H1 (cell line): ENCODE results near the gene PAAF1. TPM values are rescaled to one million over a fixed set of nuclear protein-coding genes. Genes with fewer than 3 reads are reported as not detected.

Source experiments
- CTCF ChIA-PET: fragments of 300-600 bp; sonication (Branson Sonifier 250); formaldehyde crosslinking; loops from one replicate; lab custom pipeline; 2021; ENCODE audit not compliant: partially characterized antibody; lab: Charles Lee
- POLR2A ChIA-PET: fragments of 300-600 bp; sonication (Branson Sonifier 250); formaldehyde crosslinking; loops from one replicate; lab custom pipeline; 2021; ENCODE audit warnings: inconsistent platforms; ENCODE audit not compliant: partially characterized antibody; lab: Charles Lee
- DNase-seq, 2 experiments: peaks; one replicate each; pipeline versions ENCODE4 v3.0.0 to v3.0.0-alpha.2; 2010 to 2022; ENCODE audit warnings: low spot score in 2 of 2, low read depth in 1 of 2, mixed read lengths in 1 of 2
- FAIRE-seq: peaks from 2 replicates; lab custom pipeline; 2011; peaks lifted over from hg19 to GRCh38; lab: Jason Lieb, UNC
- H2AFZ ChIP-seq: 2 replicates; pipeline ENCODE4 v1.8.1; 2012; ENCODE audit warnings: low read length, inconsistent platforms
- H2AK5ac ChIP-seq: 2 replicates; pipeline ENCODE4 v1.6.1; 2013; ENCODE audit warnings: low read depth, low read length
- H2BK120ac ChIP-seq: replicated peaks from 2 replicates; pipeline ENCODE3; 2013; ENCODE audit warnings: low read depth, low read length, inconsistent platforms
- H2BK12ac ChIP-seq: 2 replicates; pipeline ENCODE4 v1.6.1; 2013; ENCODE audit warnings: low read depth, low read length
- H2BK15ac ChIP-seq: 2 replicates; pipeline ENCODE4 v1.6.1; 2013; ENCODE audit warnings: low read length
- H2BK20ac ChIP-seq: 2 replicates; pipeline ENCODE4 v1.6.1; 2013; ENCODE audit warnings: low read length
- H2BK5ac ChIP-seq: 2 replicates; pipeline ENCODE4 v1.6.1; 2013; ENCODE audit warnings: low read depth, low read length
- H3K14ac ChIP-seq: 2 replicates; pipeline ENCODE4 v1.6.1; 2013; ENCODE audit warnings: inconsistent platforms; ENCODE audit not compliant: insufficient read length
- H3K18ac ChIP-seq: 2 replicates; pipeline ENCODE4 v1.6.1; 2013; ENCODE audit warnings: low read length; ENCODE audit errors: extremely low read depth
- H3K23ac ChIP-seq: 2 replicates; pipeline ENCODE4 v1.6.1; 2013; ENCODE audit warnings: inconsistent platforms; ENCODE audit not compliant: insufficient read length
- H3K23me2 ChIP-seq: 2 replicates; pipeline ENCODE4 v1.6.1; 2013; ENCODE audit warnings: low read depth, low read length
- H3K27ac ChIP-seq: 2 replicates; pipeline ENCODE4 v1.6.1; 2011; ENCODE audit warnings: low read depth, low read length, inconsistent platforms
- H3K27me3 ChIP-seq, 4 experiments: replicated peaks in 1 of 4; 1 replicate in 1 of 4; 2 replicates in 3 of 4; pipeline versions ENCODE4 v1.6.1 to v1.8.1; 2011 to 2013; ENCODE audit warnings: low read length in 3 of 4, mild to moderate bottlenecking in 3 of 4, inconsistent platforms in 2 of 4, mixed read lengths in 2 of 4, moderate library complexity in 1 of 4; ENCODE audit not compliant: control insufficient read depth in 3 of 4, insufficient read depth in 3 of 4; ENCODE audit errors: extremely low read depth in 1 of 4
- H3K36me3 ChIP-seq, 4 experiments: 2 replicates each; pipeline versions ENCODE4 v1.6.1 to v1.8.1; 2011 to 2013; ENCODE audit warnings: mild to moderate bottlenecking in 4 of 4, low read length in 3 of 4, moderate library complexity in 2 of 4, control low read depth in 1 of 4, inconsistent platforms in 1 of 4; ENCODE audit not compliant: insufficient read depth in 4 of 4, control insufficient read depth in 2 of 4
- H3K4ac ChIP-seq: replicated peaks from 2 replicates; pipeline ENCODE3; 2013; ENCODE audit warnings: low read length, low read depth, mixed read lengths, inconsistent platforms; ENCODE audit not compliant: insufficient read length
- H3K4me1 ChIP-seq, 4 experiments: replicated peaks in 1 of 4; 1 replicate in 1 of 4; 2 replicates in 3 of 4; pipeline versions ENCODE4 v1.6.1 to v1.8.1; 2011 to 2013; ENCODE audit warnings: low read length in 3 of 4, inconsistent platforms in 2 of 4, mixed read lengths in 1 of 4; ENCODE audit not compliant: insufficient read depth in 4 of 4, control insufficient read depth in 3 of 4
- H3K4me2 ChIP-seq, 2 experiments: 2 replicates each; pipeline versions ENCODE4 v1.6.1 to v1.8.1; 2011 to 2013; ENCODE audit warnings: low read depth in 2 of 2, low read length in 2 of 2, control low read depth in 1 of 2, inconsistent platforms in 1 of 2, mild to moderate bottlenecking in 1 of 2; ENCODE audit not compliant: insufficient read depth in 1 of 2
- H3K4me3 ChIP-seq, 4 experiments: fragments of 200-600, 300-600 bp in 1 of 4; sonication (generic), shearing (Covaris generic), sonication (Bioruptor Twin) in 1 of 4; 2 replicates each; pipeline versions ENCODE4 v1.5.1 to v1.8.1; 2011 to 2016; ENCODE audit warnings: low read length in 4 of 4, low read depth in 3 of 4, control low read depth in 2 of 4, inconsistent platforms in 2 of 4, mild to moderate bottlenecking in 2 of 4, mixed read lengths in 1 of 4, moderate library complexity in 1 of 4; ENCODE audit not compliant: insufficient read depth in 2 of 4; ENCODE audit errors: extremely low read depth in 1 of 4
- H3K56ac ChIP-seq: replicated peaks from 2 replicates; pipeline ENCODE3; 2013; ENCODE audit warnings: low read depth, mild to moderate bottlenecking, mixed read lengths, low read length, inconsistent platforms; ENCODE audit not compliant: insufficient read length
- H3K79me1 ChIP-seq: 2 replicates; pipeline ENCODE4 v1.6.1; 2013; ENCODE audit warnings: low read depth, low read length, control low read depth
- H3K79me2 ChIP-seq, 2 experiments: 2 replicates each; pipeline versions ENCODE4 v1.6.1 to v1.8.1; 2012 to 2013; ENCODE audit warnings: low read length in 2 of 2, mild to moderate bottlenecking in 2 of 2, inconsistent platforms in 1 of 2; ENCODE audit not compliant: insufficient read depth in 2 of 2, control insufficient read depth in 1 of 2
- H3K9ac ChIP-seq, 4 experiments: replicated peaks in 1 of 4; 1 replicate in 1 of 4; 2 replicates in 3 of 4; pipeline versions ENCODE4 v1.6.1 to v1.8.1; 2011 to 2013; ENCODE audit warnings: low read depth in 3 of 4, low read length in 3 of 4, control low read depth in 2 of 4, mild to moderate bottlenecking in 2 of 4, moderate library complexity in 2 of 4, inconsistent platforms in 1 of 4; ENCODE audit errors: extremely low read depth in 1 of 4
- H3K9me3 ChIP-seq, 2 experiments: 2 replicates each; pipeline versions ENCODE4 v1.6.1 to v1.8.1; 2012 to 2013; ENCODE audit warnings: mild to moderate bottlenecking in 2 of 2, moderate library complexity in 2 of 2, control low read depth in 1 of 2, inconsistent platforms in 1 of 2, low read depth in 1 of 2, low read length in 1 of 2, mixed read lengths in 1 of 2; ENCODE audit not compliant: insufficient read depth in 2 of 2
- H4K20me1 ChIP-seq, 2 experiments: replicated peaks in 1 of 2; 2 replicates each; pipeline versions ENCODE3 to v1.8.1; 2011 to 2013; ENCODE audit warnings: inconsistent platforms in 2 of 2, low read length in 2 of 2, mild to moderate bottlenecking in 1 of 2; ENCODE audit not compliant: insufficient read depth in 2 of 2, control insufficient read depth in 1 of 2
- H4K5ac ChIP-seq: 2 replicates; pipeline ENCODE4 v1.6.1; 2013; ENCODE audit warnings: low read length, low read depth, mixed read lengths, inconsistent platforms; ENCODE audit not compliant: insufficient read length
- H4K8ac ChIP-seq: 2 replicates; pipeline ENCODE4 v1.8.0; 2013; ENCODE audit warnings: mild to moderate bottlenecking, moderate library complexity, low read length, inconsistent platforms; ENCODE audit not compliant: insufficient read depth; ENCODE audit errors: extremely low read depth
- H4K91ac ChIP-seq: replicated peaks from 2 replicates; pipeline ENCODE3; 2013; ENCODE audit warnings: low read length, mixed read lengths, inconsistent platforms; ENCODE audit not compliant: insufficient read length
- CTBP2 ChIP-seq: IDR thresholded peaks from 2 replicates; pipeline ENCODE4 v1.7.0; 2011; ENCODE audit warnings: borderline replicate concordance, mild to moderate bottlenecking, moderate library complexity, mixed read lengths, low read length; ENCODE audit not compliant: insufficient read depth, insufficient read length
- POLR2A ChIP-seq, 2 experiments: IDR thresholded peaks; 1 replicate in 1 of 2; 2 replicates in 1 of 2; pipeline ENCODE4 v1.6.1; 2011; ENCODE audit warnings: low read depth in 2 of 2, low read length in 2 of 2, mild to moderate bottlenecking in 2 of 2; ENCODE audit errors: control extremely low read depth in 1 of 2
- WGBS, 2 experiments: shearing (Covaris generic) in 1 of 2; methylation state at CpG; one replicate each; pipeline versions ENCODE4 v1.1.6 to v1.1.7; 2013 to 2015; ENCODE audit warnings: low lambda C conversion rate in 2 of 2, mixed read lengths in 2 of 2, inconsistent platforms in 1 of 2, low coverage in 1 of 2, missing lambda C conversion rate in 1 of 2; ENCODE audit not compliant: insufficient replicate concordance in 2 of 2, insufficient coverage in 1 of 2, insufficient read length in 1 of 2; ENCODE audit errors: extremely low coverage in 1 of 2, missing lambda C conversion rate in 1 of 2; 5-methylcytosine and 5-hydroxymethylcytosine counted together
- polyA plus RNA-seq, 7 experiments: library from polyadenylated mRNA; depleted of rRNA in 3 of 7; stranded (reverse) in 5 of 7; unstranded in 2 of 7; fragments of >200 nt in 5 of 7; fragments of 200-250 nt in 2 of 7; gene quantifications; 1 replicate in 5 of 7; 2 replicates in 1 of 7; 4 replicates in 1 of 7; pipeline versions ENCODE4 v1.2.1 to v1.2.3, GENCODE V29; 2011 to 2013; ENCODE audit warnings: missing spikeins in 2 of 7, mixed read lengths in 2 of 7
- total RNA-seq: library from RNA; stranded (reverse); fragmentation: NEBNext Ultra II Directional; extraction: Animal tissue kit (Norgen Biotek cat#: 25700); gene quantifications from 2 replicates; pipeline ENCODE4 v1.2.1, GENCODE V29; 2021

Gene PAAF1
- total and polyA plus RNA-seq, 2 of the 8 experiments (the other 6 are each of a cell fraction or from before 2014, with no cell fraction given), result 24.4 to 28.8 TPM

- Histone ChIP-seq H2AFZ (no peak overlapping the region), H2BK15ac (no peak overlapping the region), H2BK5ac (no peak overlapping the region), H2AK5ac (no peak overlapping the region), H3K9me3 (no peaks in the 10 kb centered on the region), H3K56ac (no peak overlapping the region), H2BK120ac (no peak overlapping the region), H3K9ac (no peak overlapping the region), H3K4ac (no peak overlapping the region), H3K23ac (no peak overlapping the region), H3K4me1 (no peaks in the 10 kb centered on the region), H2BK12ac (no peak overlapping the region), H3K23me2 (no peaks in the 10 kb centered on the region), H4K91ac (no peak overlapping the region), H4K8ac (no peak overlapping the region), H4K20me1 (peaks cover 0 to 4% of the 10 kb centered on the region in 2 experiments), H3K36me3 (peaks cover 16 to 34% (median 26%) of the 10 kb centered on the region in 4 experiments), H3K4me2 (no peak overlapping the region), H3K79me2 (no peaks in the 10 kb centered on the region), H4K5ac (no peak overlapping the region), H3K14ac (no peak overlapping the region), H3K27ac (no peak overlapping the region), H3K27me3 (no peaks in the 10 kb centered on the region), H3K79me1 (no peaks in the 10 kb centered on the region), H3K18ac (no peak overlapping the region), H3K4me3 (no peak overlapping the region), H2BK20ac (no peak overlapping the region)
- no peak for FAIRE-seq
- ChIA-PET POLR2A (interaction anchor here (0.7 to 8.8 kb wide), 4 partner anchors 9 to 122 kb away, joined by 3 to 94 read pairs (median 8); partner anchors contain the start of gene UCP2), CTCF (interaction anchor here (0.6 to 1.0 kb wide), 2 partner anchors 9 to 1574 kb away, joined by 3 to 6 read pairs; no protein-coding TSS in a partner anchor)
- TF ChIP-seq CTBP2 (no peak), POLR2A (IDR thresholded peaks at IDR 0.05; ENCODE audit: control extremely low read depth in 1 of 2, low read depth in 2 of 2, low read length in 2 of 2) (peak in 1 of 2 experiments; percentile 58; a peak in 1 of 3 replicates)
- no peak for DNase-seq
- WGBS, 2 experiments, result 86% methylated on average over 11 of the region's 11 CpGs; no CpG with 5 or more reads in 1 of the 2 experiments
Observed at GRCh38 chr11:73972620-73973449, 96.0 kb downstream of the PAAF1 start.
